ENCODE data around the gene SLC22A6.

Gene SLC22A6

DNA sequence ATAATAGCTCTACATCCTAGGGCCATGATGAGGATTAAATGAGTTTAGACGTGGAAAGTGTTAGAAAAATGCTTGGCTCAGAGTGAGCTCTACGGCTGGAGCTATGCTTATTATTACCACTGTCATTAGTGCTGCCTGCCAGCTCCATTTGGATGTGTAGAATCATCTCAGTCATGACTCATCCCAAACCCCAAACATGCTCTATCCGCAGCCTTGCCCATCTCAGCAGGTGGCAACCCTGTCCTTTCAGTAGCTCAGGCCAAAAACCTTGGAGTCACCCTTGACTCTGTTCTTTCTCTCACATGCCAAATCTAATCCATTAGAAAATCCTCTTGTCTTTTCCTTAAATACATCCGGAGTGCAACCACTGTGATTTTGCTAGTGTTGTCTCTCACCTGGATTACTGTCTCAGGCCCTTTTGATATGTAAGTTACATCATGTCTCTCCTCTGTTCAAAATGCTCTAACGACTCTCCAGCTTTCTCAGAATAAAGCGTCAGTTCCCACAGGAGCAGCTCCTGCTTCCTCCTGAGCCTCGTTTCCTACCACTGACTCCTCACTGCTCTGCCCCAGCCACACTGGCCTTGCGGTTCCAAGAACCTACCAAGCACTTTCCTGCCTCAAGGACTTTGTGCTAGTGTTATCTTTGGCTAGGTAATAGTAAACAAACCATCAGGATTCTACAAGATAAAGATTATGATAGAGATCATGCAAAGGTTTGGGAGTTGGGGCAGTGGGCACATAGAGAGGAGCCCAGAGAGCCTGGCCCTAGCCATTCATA lies 53.1 kb downstream of the SLC22A6 start:
- no peak for DNase-seq (ENCODE audit: low read depth, low spot score)

DNA sequence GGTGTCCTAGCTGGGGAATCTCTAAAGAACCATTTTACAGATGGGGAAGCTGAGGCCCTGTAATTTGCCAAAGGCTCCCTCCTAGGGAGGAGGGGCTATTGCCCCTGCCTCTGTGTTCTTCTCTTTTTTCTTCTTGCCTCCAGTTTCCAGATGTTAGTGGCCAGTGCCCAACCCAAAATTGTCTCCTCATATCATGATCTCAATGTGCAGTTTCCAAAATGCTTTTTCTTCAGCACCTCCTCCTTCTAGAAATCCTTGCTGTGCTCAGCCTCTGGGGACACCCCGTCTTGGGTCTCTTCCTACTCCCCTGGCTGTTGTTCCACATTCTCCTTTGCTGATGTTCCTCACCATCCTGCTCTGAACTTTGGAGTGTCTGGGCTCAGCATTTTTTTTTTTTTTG lies 54.1 kb downstream of the SLC22A6 start:
- no peak for DNase-seq (ENCODE audit: low read depth, low spot score)

DNA sequence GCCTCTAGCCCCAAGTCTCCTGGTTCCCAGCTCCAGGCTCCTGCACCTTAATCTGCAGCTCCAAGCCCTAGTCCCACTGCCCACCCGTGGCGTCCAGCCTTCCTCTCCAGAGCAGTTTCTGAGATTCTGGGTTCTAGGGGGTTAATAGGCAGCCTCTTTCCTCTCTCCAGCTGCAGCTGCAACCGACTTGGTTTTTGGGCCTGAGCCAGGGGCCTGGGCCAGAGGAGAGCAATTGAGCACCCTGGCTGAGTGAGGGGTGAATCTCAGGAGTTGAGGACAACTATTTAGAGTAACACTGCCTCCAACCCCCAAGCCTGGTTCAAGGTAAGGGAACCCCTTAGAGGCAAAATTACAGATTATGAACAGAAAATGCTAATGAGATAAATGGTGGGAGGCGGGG lies 54.6 kb downstream of the SLC22A6 start:
- DNase-seq (ENCODE audit: low read depth, low spot score) = no peak

DNA sequence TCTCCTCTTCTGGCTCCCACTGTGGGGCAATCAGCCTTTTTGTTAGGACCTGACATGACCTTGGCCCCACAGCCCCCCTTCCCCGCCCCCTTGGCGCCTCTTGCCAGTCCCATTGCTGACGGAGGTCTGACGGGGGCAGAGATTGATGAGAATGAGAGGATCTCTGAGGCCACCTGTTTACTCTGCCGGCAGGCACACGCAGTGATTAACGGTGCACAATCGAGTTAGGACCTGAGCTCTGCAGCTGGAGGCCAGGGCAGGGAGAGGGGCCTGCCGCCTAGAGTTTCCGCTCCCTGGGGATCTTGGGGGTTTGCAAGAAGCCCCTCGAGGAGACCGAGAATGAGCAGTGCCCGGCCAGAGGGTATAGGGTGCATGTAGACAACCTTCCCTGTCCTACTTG lies 56.8 kb downstream of the SLC22A6 start:
- no peak for DNase-seq (ENCODE audit: low read depth, low spot score)

DNA sequence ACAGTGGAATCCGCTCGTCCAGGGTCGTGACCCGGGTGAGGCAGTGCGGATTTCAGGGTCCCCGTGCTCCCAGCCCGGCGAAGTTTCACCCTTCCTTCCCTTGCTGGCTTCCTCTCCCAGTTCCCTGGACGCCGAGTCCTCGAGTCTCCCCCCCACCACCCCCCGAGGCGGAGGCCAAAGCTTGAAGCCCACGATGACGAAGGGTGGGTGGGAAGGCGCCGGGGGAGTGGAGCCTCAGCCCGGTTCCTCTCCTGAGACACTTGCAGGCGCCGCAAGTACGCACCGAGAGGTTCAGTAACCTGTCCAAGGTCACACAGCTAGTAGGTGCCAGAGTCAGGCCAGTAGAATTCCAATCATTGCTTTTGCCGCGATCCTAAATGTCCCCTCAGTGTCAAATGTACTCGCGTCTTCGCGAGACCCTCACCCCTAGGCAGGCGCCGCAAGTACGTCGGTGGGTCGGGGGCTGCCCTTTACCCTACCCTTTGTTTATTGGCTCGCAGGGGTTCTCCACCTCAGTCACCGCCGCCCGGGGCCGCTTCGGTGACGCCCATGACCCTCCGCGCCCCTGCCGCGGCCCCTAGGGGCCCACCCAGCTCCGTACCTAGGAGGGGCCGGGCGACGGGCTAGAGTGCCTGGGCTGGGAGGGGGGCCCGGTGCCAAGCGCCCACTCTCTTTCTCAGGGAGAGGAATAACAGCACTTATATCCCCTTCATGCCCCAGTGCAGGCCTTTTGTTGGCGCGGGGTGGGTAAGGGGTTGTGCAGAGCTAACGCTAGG lies 57.9 kb downstream of the SLC22A6 start:
- no peak for DNase-seq (ENCODE audit: low read depth, low spot score)

All from activated CD4-positive, CD25-positive, alpha-beta regulatory T cell treated with anti-CD3 and anti-CD28 coated beads, Interleukin-2, amount 50 U/mL, for 16 hours (primary cell).